HUDEP-2 (cell line): ENCODE measurements around the gene SCGB2A2.

Experiments
- DNase-seq, 76 experiments: peaks; one replicate each; lab custom pipeline; 2025; ENCODE audit not compliant: unreplicated experiment in 76 of 76; lab: John Stamatoyannopoulos, UW

SCGB2A2 gene

GRCh38 chr11:62269654-62270278, at the start of gene SCGB2A2:
Gene SCGB2A2 (plus strand): TSS chr11:62270158. CDS start chr11:62270217, 59 bp downstream.
- DNase-seq = no peak

- no peak for DNase-seq
Measured at GRCh38 chr11:62221498-62221897, 48.5 kb upstream of the SCGB2A2 start.

GRCh38 chr11:62223095-62223494, 46.9 kb upstream of the SCGB2A2 start:
- DNase-seq = no peak

GRCh38 chr11:62233730-62234129, 36.2 kb upstream of the SCGB2A2 start:
- DNase-seq = no peak

GRCh38 chr11:62236187-62236586, 33.8 kb upstream of the SCGB2A2 start:
- no peak for DNase-seq

GRCh38 chr11:62237499-62237898, 32.5 kb upstream of the SCGB2A2 start:
- no peak for DNase-seq

- no peak for DNase-seq
Measured at GRCh38 chr11:62238151-62238550, 31.8 kb upstream of the SCGB2A2 start.

- DNase-seq = no peak
Measured at GRCh38 chr11:62241095-62241494, 28.9 kb upstream of the SCGB2A2 start.

- no peak for DNase-seq
Measured at GRCh38 chr11:62242021-62242420, 27.9 kb upstream of the SCGB2A2 start, which contains the start of gene SCGB1D2. Gene SCGB1D2 (plus strand): TSS chr11:62242239. CDS start chr11:62242308, 69 bp downstream.

- DNase-seq = peak in 9 of 76 experiments; percentile 3 to 23 (median 6)
Measured at GRCh38 chr11:62245271-62245753, 24.6 kb upstream of the SCGB2A2 start.

GRCh38 chr11:62251698-62252097, 18.3 kb upstream of the SCGB2A2 start:
- DNase-seq = no peak

- no peak for DNase-seq
Measured at GRCh38 chr11:62253999-62254542, 15.9 kb upstream of the SCGB2A2 start.

GRCh38 chr11:62256281-62256680, 13.7 kb upstream of the SCGB2A2 start:
- no peak for DNase-seq

- no peak for DNase-seq
Measured at GRCh38 chr11:62260261-62260953, 9.6 kb upstream of the SCGB2A2 start.

GRCh38 chr11:62264004-62264403, 6.0 kb upstream of the SCGB2A2 start:
- DNase-seq = no peak

GRCh38 chr11:62266558-62266957, 3.4 kb upstream of the SCGB2A2 start:
- no peak for DNase-seq

GRCh38 chr11:62267050-62267449, 2.9 kb upstream of the SCGB2A2 start:
- no peak for DNase-seq

GRCh38 chr11:62267576-62267975, 2.4 kb upstream of the SCGB2A2 start:
- DNase-seq = no peak

GRCh38 chr11:62273284-62273683, 3.3 kb downstream of the SCGB2A2 start:
- no peak for DNase-seq

GRCh38 chr11:62273789-62274275, 3.9 kb downstream of the SCGB2A2 start:
- no peak for DNase-seq

- no peak for DNase-seq
Measured at GRCh38 chr11:62280452-62280851, 10.5 kb downstream of the SCGB2A2 start.

- peak in 2 of 76 experiments; percentile 1 to 5 for DNase-seq
Measured at GRCh38 chr11:62295504-62295903, 25.5 kb downstream of the SCGB2A2 start.
